Mesenchymal stem cell (in vitro differentiated cells and primary cell): ENCODE data around the gene SMARCD1.

Experiments
- DNase-seq: peaks from one replicate; pipeline ENCODE4 v3.0.0-alpha.2; 2013
- H2AFZ ChIP-seq: one replicate; pipeline ENCODE4 v1.6.1; 2013; ENCODE audit warnings: low read depth, mild to moderate bottlenecking, control low read depth, inconsistent platforms, low read length, moderate library complexity
- H2AK5ac ChIP-seq: 2 replicates; pipeline ENCODE4 v1.6.1; 2013; ENCODE audit warnings: low read length, moderate library complexity, mild to moderate bottlenecking, inconsistent platforms; ENCODE audit not compliant: severe bottlenecking
- H2BK120ac ChIP-seq: one replicate; pipeline ENCODE4 v1.6.1; 2013; ENCODE audit warnings: low read depth, mild to moderate bottlenecking, inconsistent platforms, low read length, moderate library complexity
- H2BK12ac ChIP-seq, 2 experiments: one replicate each; pipeline ENCODE4 v1.6.1; 2013; ENCODE audit warnings: inconsistent platforms in 2 of 2, low read length in 2 of 2, mild to moderate bottlenecking in 2 of 2, moderate library complexity in 2 of 2, control low read depth in 1 of 2
- H2BK15ac ChIP-seq: one replicate; pipeline ENCODE4 v1.6.1; 2013; ENCODE audit warnings: mild to moderate bottlenecking, low read depth, inconsistent platforms; ENCODE audit not compliant: poor library complexity, severe bottlenecking
- H2BK5ac ChIP-seq: 2 replicates; pipeline ENCODE4 v1.6.1; 2013; ENCODE audit warnings: low read depth, mild to moderate bottlenecking, low read length, control low read depth, inconsistent platforms; ENCODE audit not compliant: poor library complexity, severe bottlenecking
- H3K14ac ChIP-seq, 2 experiments: one replicate each; pipeline ENCODE4 v1.6.1; 2013; ENCODE audit warnings: inconsistent platforms in 2 of 2, low read length in 2 of 2, control low read depth in 1 of 2, mild to moderate bottlenecking in 1 of 2, moderate library complexity in 1 of 2
- H3K18ac ChIP-seq, 2 experiments: one replicate each; pipeline ENCODE4 v1.6.1; 2013; ENCODE audit warnings: inconsistent platforms in 2 of 2, low read length in 2 of 2, control low read depth in 1 of 2, low read depth in 1 of 2, mild to moderate bottlenecking in 1 of 2
- H3K23ac ChIP-seq, 2 experiments: one replicate each; pipeline ENCODE4 v1.6.1; 2013; ENCODE audit warnings: inconsistent platforms in 2 of 2, low read length in 2 of 2, mild to moderate bottlenecking in 2 of 2, moderate library complexity in 2 of 2, control low read depth in 1 of 2
- H3K27ac ChIP-seq: 2 replicates; pipeline ENCODE4 v1.5.1; 2013; ENCODE audit warnings: mild to moderate bottlenecking, moderate library complexity, low read length, control low read depth, inconsistent platforms; ENCODE audit not compliant: poor library complexity, severe bottlenecking
- H3K27me3 ChIP-seq, 2 experiments: 2 replicates each; pipeline versions ENCODE4 v1.6.1 to v1.7.0; 2013; ENCODE audit warnings: low read length in 2 of 2, mild to moderate bottlenecking in 2 of 2, moderate library complexity in 2 of 2, control low read depth in 1 of 2, inconsistent platforms in 1 of 2; ENCODE audit not compliant: control insufficient read depth in 1 of 2, insufficient read depth in 1 of 2
- H3K36me3 ChIP-seq, 2 experiments: 2 replicates each; pipeline versions ENCODE4 v1.6.1 to v1.7.0; 2013; ENCODE audit warnings: low read length in 2 of 2, control low read depth in 1 of 2, inconsistent platforms in 1 of 2, low read depth in 1 of 2, mild to moderate bottlenecking in 1 of 2; ENCODE audit not compliant: insufficient read depth in 2 of 2, control insufficient read depth in 1 of 2
- H3K4ac ChIP-seq, 2 experiments: one replicate each; pipeline ENCODE4 v1.6.1; 2013; ENCODE audit warnings: inconsistent platforms in 2 of 2, low read length in 2 of 2, mild to moderate bottlenecking in 2 of 2, moderate library complexity in 2 of 2, control low read depth in 1 of 2, low read depth in 1 of 2
- H3K4me1 ChIP-seq: 2 replicates; pipeline ENCODE4 v1.6.1; 2013; ENCODE audit warnings: low read depth, low read length, control low read depth; ENCODE audit not compliant: control insufficient read depth, insufficient read depth
- H3K4me2 ChIP-seq: 2 replicates; pipeline ENCODE4 v1.6.1; 2013; ENCODE audit warnings: low read length, mild to moderate bottlenecking, inconsistent platforms; ENCODE audit not compliant: poor library complexity, severe bottlenecking
- H3K4me3 ChIP-seq, 2 experiments: 2 replicates each; pipeline versions ENCODE4 v1.5.1 to v1.7.0; 2013; ENCODE audit warnings: low read length in 2 of 2, mild to moderate bottlenecking in 2 of 2, control low read depth in 1 of 2, low read depth in 1 of 2; ENCODE audit not compliant: insufficient read depth in 1 of 2
- H3K79me1 ChIP-seq: replicated peaks from 2 replicates; pipeline ENCODE4 v1.6.1; 2013; ENCODE audit warnings: mild to moderate bottlenecking, control low read depth, low read length, inconsistent platforms; ENCODE audit not compliant: poor library complexity, severe bottlenecking
- H3K9ac ChIP-seq: 2 replicates; pipeline ENCODE4 v1.7.0; 2013; ENCODE audit warnings: mild to moderate bottlenecking, low read length, moderate library complexity
- H3K9me3 ChIP-seq: 2 replicates; pipeline ENCODE4 v1.7.0; 2013; ENCODE audit warnings: mild to moderate bottlenecking, low read length; ENCODE audit not compliant: control insufficient read depth
- H4K8ac ChIP-seq: one replicate; pipeline ENCODE4 v1.6.1; 2013; ENCODE audit warnings: inconsistent platforms, mild to moderate bottlenecking, low read length, moderate library complexity
- H4K91ac ChIP-seq: one replicate; pipeline ENCODE4 v1.6.1; 2013; ENCODE audit warnings: mild to moderate bottlenecking, low read length, inconsistent platforms
- WGBS: methylation state at CpG from one replicate; pipeline ENCODE4 v1.1.7; 2013; ENCODE audit warnings: mixed read lengths; 5-methylcytosine and 5-hydroxymethylcytosine counted together

Gene SMARCD1

GRCh38 chr12:50102646-50103309 is 17.6 kb downstream of the SMARCD1 start:
- no peak overlapping the region for H3K18ac ChIP-seq
- no peak overlapping the region for H3K27ac ChIP-seq
- H3K4me1 ChIP-seq, result peaks cover 13% of the 10 kb centered on the region
- peak overlapping the region in 1 of 2 experiments; percentile 92 for H3K23ac ChIP-seq
- no peak overlapping the region for H2BK5ac ChIP-seq
- H2BK120ac ChIP-seq, result no peak overlapping the region
- H2BK15ac ChIP-seq, result no peak overlapping the region
- H3K9ac ChIP-seq, result no peak overlapping the region
- no peak overlapping the region for H2AK5ac ChIP-seq
- H3K36me3 ChIP-seq, result peaks cover 38 to 40% of the 10 kb centered on the region in 2 experiments
- H4K8ac ChIP-seq, result no peak overlapping the region
- no peak for DNase-seq
- no peaks in the 10 kb centered on the region for H3K79me1 ChIP-seq
- no peak overlapping the region for H3K14ac ChIP-seq
- peaks cover 0 to 6% of the 10 kb centered on the region in 2 experiments for H3K27me3 ChIP-seq
- H3K9me3 ChIP-seq, result no peaks in the 10 kb centered on the region
- no peak overlapping the region for H3K4ac ChIP-seq
- 92% methylated on average over 8 of the region's 8 CpGs for WGBS
- no peak overlapping the region for H2AFZ ChIP-seq
- H4K91ac ChIP-seq, result no peak overlapping the region
- no peak overlapping the region for H3K4me2 ChIP-seq
- H3K4me3 ChIP-seq, result no peak overlapping the region
- H2BK12ac ChIP-seq, result peak overlapping the region in 1 of 2 experiments; percentile 54

GRCh38 chr12:50103351-50103750 is 18.2 kb downstream of the SMARCD1 start:
- Histone ChIP-seq H3K4me3 (no peak overlapping the region), H3K9ac (no peak overlapping the region), H3K9me3 (no peaks in the 10 kb centered on the region), H3K14ac (no peak overlapping the region), H3K18ac (no peak overlapping the region), H3K79me1 (no peaks in the 10 kb centered on the region), H3K36me3 (peaks cover 32 to 35% of the 10 kb centered on the region in 2 experiments), H3K4me2 (no peak overlapping the region), H3K4me1 (peaks cover 18% of the 10 kb centered on the region), H2AFZ (no peak overlapping the region), H4K91ac (no peak overlapping the region), H3K27ac (no peak overlapping the region), H2AK5ac (no peak overlapping the region), H2BK12ac (no peak overlapping the region), H3K27me3 (peaks cover 0 to 6% of the 10 kb centered on the region in 2 experiments), H3K4ac (no peak overlapping the region), H3K23ac (no peak overlapping the region), H4K8ac (no peak overlapping the region), H2BK120ac (no peak overlapping the region), H2BK15ac (no peak overlapping the region), H2BK5ac (no peak overlapping the region)
- no peak for DNase-seq
- 94% methylated on average over 2 of the region's 2 CpGs for WGBS

GRCh38 chr12:50103767-50104321 is 18.7 kb downstream of the SMARCD1 start, which contains the start of gene GPD1:
GPD1 (plus strand) TSS chr12:50104008; CDS start chr12:50104051, 43 bp downstream.
- Histone ChIP-seq H3K36me3 (peaks cover 27 to 31% of the 10 kb centered on the region in 2 experiments), H3K4me2 (no peak within 1 kb of the TSS), H3K9me3 (no peaks in the 10 kb centered on the region), H3K4ac (no peak within 1 kb of the TSS), H4K91ac (no peak within 1 kb of the TSS), H3K4me3 (no peak within 1 kb of the TSS), H3K79me1 (no peaks in the 10 kb centered on the region), H3K9ac (no peak within 1 kb of the TSS), H3K23ac (no peak within 1 kb of the TSS), H2BK5ac (no peak within 1 kb of the TSS), H2BK15ac (no peak within 1 kb of the TSS), H4K8ac (no peak within 1 kb of the TSS), H2AK5ac (no peak within 1 kb of the TSS), H2BK120ac (no peak within 1 kb of the TSS), H2AFZ (no peak within 1 kb of the TSS), H3K18ac (no peak within 1 kb of the TSS), H3K27ac (no peak within 1 kb of the TSS), H3K27me3 (peaks cover 0 to 6% of the 10 kb centered on the region in 2 experiments), H2BK12ac (peak within 1 kb of the TSS in 1 of 2 experiments; percentile 54), H3K14ac (no peak within 1 kb of the TSS), H3K4me1 (peaks cover 18% of the 10 kb centered on the region)
- DNase-seq, result peak; percentile 19
- WGBS, result 57% methylated on average over 13 of the region's 13 CpGs

- H3K9ac ChIP-seq, result no peak overlapping the region
- no peak overlapping the region for H3K27ac ChIP-seq
- H3K14ac ChIP-seq, result no peak overlapping the region
- H2BK5ac ChIP-seq, result no peak overlapping the region
- DNase-seq, result no peak
- 93% methylated on average over 14 of the region's 14 CpGs for WGBS
- no peak overlapping the region for H3K4me2 ChIP-seq
- H3K79me1 ChIP-seq, result no peaks in the 10 kb centered on the region
- H3K4ac ChIP-seq, result no peak overlapping the region
- H2AFZ ChIP-seq, result no peak overlapping the region
- H2BK120ac ChIP-seq, result no peak overlapping the region
- no peak overlapping the region for H2AK5ac ChIP-seq
- no peak overlapping the region for H4K8ac ChIP-seq
- H3K23ac ChIP-seq, result no peak overlapping the region
- H3K27me3 ChIP-seq, result peaks cover 0 to 6% of the 10 kb centered on the region in 2 experiments
- no peaks in the 10 kb centered on the region for H3K9me3 ChIP-seq
- peaks cover 20% of the 10 kb centered on the region for H3K4me1 ChIP-seq
- H3K4me3 ChIP-seq, result no peak overlapping the region
- H4K91ac ChIP-seq, result no peak overlapping the region
- H3K36me3 ChIP-seq, result peaks cover 19 to 22% of the 10 kb centered on the region in 2 experiments
- H2BK15ac ChIP-seq, result no peak overlapping the region
- no peak overlapping the region for H2BK12ac ChIP-seq
- H3K18ac ChIP-seq, result no peak overlapping the region
Measured at GRCh38 chr12:50104417-50105366, 19.6 kb downstream of the SMARCD1 start.
